ENCODE measurements around the gene HPSE. TPM values are rescaled to one million over a fixed set of nuclear protein-coding genes. Genes with fewer than 3 reads are reported as not detected.
"Not testable (repeated sequence)": the region's sequence is repeated elsewhere in the genome, so short reads cannot be mapped to it uniquely, and the experiment has no call there.

HPSE gene
- total RNA-seq, 1 experiment from 2014 or later: 2.6 TPM

GRCh38 chr4:83326546-83326945 lies 8.1 kb downstream of the HPSE start:
- CTCF ChIA-PET: no interaction called here

GRCh38 chr4:83325306-83325705 lies 9.3 kb downstream of the HPSE start:
- intact Hi-C loops (cut with micrococcal nuclease; ENCODE audit: unreplicated experiment); H3K36me3 ChIP-seq (ENCODE audit: control insufficient read depth, insufficient read depth, low read length); in situ Hi-C loops (cut with HindIII; ENCODE audit: low pct_unique_long_range_greater_than_20kb, low sequenced_read_pairs); H3K9me3 ChIP-seq (ENCODE audit: control insufficient read depth, insufficient read depth, low read depth, low read length); POLR2A ChIA-PET; BruUV-seq (replicated peaks); H3K4me3 ChIP-seq (ENCODE audit: low read depth in 2 of 2, low read length in 2 of 2); H3K27me3 ChIP-seq (ENCODE audit: control insufficient read depth, insufficient read depth, low read length); DNase-seq (ENCODE audit: low read depth, low spot score); H3K4me1 ChIP-seq (ENCODE audit: control insufficient read depth, insufficient read depth, low read length); H3K27ac ChIP-seq (ENCODE audit: low read length); ATAC-seq; CTCF ChIA-PET: not testable (repeated sequence)

More at GRCh38 chr4:83326546-83326945, 8.1 kb downstream of the HPSE start:
- no peaks in the 10 kb centered on the region for H3K36me3 ChIP-seq (ENCODE audit: control insufficient read depth, insufficient read depth, low read length)
- intact Hi-C loops (cut with micrococcal nuclease; ENCODE audit: unreplicated experiment) (no loop called here), in situ Hi-C loops (cut with HindIII; ENCODE audit: low pct_unique_long_range_greater_than_20kb, low sequenced_read_pairs) (no loop called here)
- no peak overlapping the region for H3K27ac ChIP-seq (ENCODE audit: low read length)
- DNase-seq (ENCODE audit: low read depth, low spot score) (no peak), ATAC-seq (no peak)
- BruUV-seq (replicated peaks): no TSS peak
- no peaks in the 10 kb centered on the region for H3K9me3 ChIP-seq (ENCODE audit: control insufficient read depth, insufficient read depth, low read depth, low read length)
- POLR2A ChIA-PET: no interaction called here
- TF ChIP-seq REST (IDR thresholded peaks at IDR 0.05; ENCODE audit: insufficient read depth in 1 of 2, low read depth in 2 of 2, low read length in 1 of 2): no peak
- no peak for TF ChIP-seq POLR2AphosphoS5 (IDR thresholded peaks at IDR 0.05; ENCODE audit: low read depth, low read length)
- no peak for TF ChIP-seq TCF7L2 (IDR thresholded peaks at IDR 0.05; ENCODE audit: low read depth, low read length)
- TF ChIP-seq SIN3A (IDR thresholded peaks at IDR 0.05; ENCODE audit: borderline replicate concordance, insufficient read depth, low read depth, low read length): no peak
- TF ChIP-seq CTCF (IDR thresholded peaks at IDR 0.05): no peak
- H3K4me1 ChIP-seq (ENCODE audit: control insufficient read depth, insufficient read depth, low read length): no peaks in the 10 kb centered on the region
- no peaks in the 10 kb centered on the region for H3K27me3 ChIP-seq (ENCODE audit: control insufficient read depth, insufficient read depth, low read length)
- no peak overlapping the region for H3K4me3 ChIP-seq (ENCODE audit: low read depth in 2 of 2, low read length in 2 of 2)

GRCh38 chr4:83323136-83323535 lies 11.5 kb downstream of the HPSE start:
- no peak for DNase-seq (ENCODE audit: low read depth, low spot score)
- Histone ChIP-seq H3K4me1 (ENCODE audit: control insufficient read depth, insufficient read depth, low read length) (no peaks in the 10 kb centered on the region), H3K9me3 (ENCODE audit: control insufficient read depth, insufficient read depth, low read depth, low read length) (no peaks in the 10 kb centered on the region), H3K36me3 (ENCODE audit: control insufficient read depth, insufficient read depth, low read length) (no peaks in the 10 kb centered on the region), H3K4me3 (ENCODE audit: low read depth in 2 of 2, low read length in 2 of 2) (no peak overlapping the region), H3K27me3 (ENCODE audit: control insufficient read depth, insufficient read depth, low read length) (no peaks in the 10 kb centered on the region), H3K27ac (ENCODE audit: low read length) (no peak overlapping the region)
- ChIA-PET POLR2A (no interaction called here), CTCF (no interaction called here)
- TF ChIP-seq TCF7L2 (IDR thresholded peaks at IDR 0.05; ENCODE audit: low read depth, low read length) (no peak), POLR2AphosphoS5 (IDR thresholded peaks at IDR 0.05; ENCODE audit: low read depth, low read length) (no peak), CTCF (IDR thresholded peaks at IDR 0.05) (no peak), REST (IDR thresholded peaks at IDR 0.05; ENCODE audit: insufficient read depth in 1 of 2, low read depth in 2 of 2, low read length in 1 of 2) (no peak), SIN3A (IDR thresholded peaks at IDR 0.05; ENCODE audit: borderline replicate concordance, insufficient read depth, low read depth, low read length) (no peak)
- in situ Hi-C loops (cut with HindIII; ENCODE audit: low pct_unique_long_range_greater_than_20kb, low sequenced_read_pairs) (no loop called here), intact Hi-C loops (cut with micrococcal nuclease; ENCODE audit: unreplicated experiment) (no loop called here)
- no TSS peak for BruUV-seq (replicated peaks)
- ATAC-seq: no peak

All from Panc1 (cell line).